Muscle of leg (tissue), 11 donors: ENCODE results near the gene PNMT. TPM values are rescaled to one million over a fixed set of nuclear protein-coding genes. Genes with fewer than 3 reads are reported as not detected.
A peak's percentile ranks its signal among the peaks of the same experiment; 100 is the strongest.
"Not testable (repeated sequence)": the region's sequence is repeated elsewhere in the genome, so short reads cannot be mapped to it uniquely, and the experiment has no call there.

Experiments
- DNase-seq: peaks from one replicate; pipeline ENCODE4 v3.0.0; 2013
- H3K27ac ChIP-seq: one replicate; pipeline ENCODE4 v1.5.1; 2013; ENCODE audit warnings: mild to moderate bottlenecking, low read length, control low read depth
- H3K27me3 ChIP-seq: one replicate; pipeline ENCODE4 v1.6.1; 2013; ENCODE audit warnings: low read length; ENCODE audit not compliant: control insufficient read depth, insufficient read depth
- H3K36me3 ChIP-seq: one replicate; pipeline ENCODE4 v1.6.1; 2013; ENCODE audit warnings: low read length; ENCODE audit not compliant: control insufficient read depth, insufficient read depth
- H3K4me1 ChIP-seq: one replicate; pipeline ENCODE4 v1.6.1; 2013; ENCODE audit warnings: low read length; ENCODE audit not compliant: control insufficient read depth, insufficient read depth
- H3K4me3 ChIP-seq: one replicate; pipeline ENCODE4 v1.5.1; 2013; ENCODE audit warnings: low read length, control low read depth
- H3K9me3 ChIP-seq: replicated peaks from 2 replicates; pipeline ENCODE4 v1.6.1; 2013; ENCODE audit warnings: low read depth, low read length; ENCODE audit not compliant: control insufficient read depth
- WGBS: methylation state at CpG from one replicate; pipeline ENCODE4 v1.1.5; 2013; ENCODE audit warnings: missing lambda C conversion rate; ENCODE audit not compliant: insufficient coverage; 5-methylcytosine and 5-hydroxymethylcytosine counted together
- polyA plus RNA-seq, 8 donors: library from polyadenylated mRNA; unstranded; fragments of 120-200 nt; gene quantifications; one replicate each; pipeline versions ENCODE4 v1.2.1 to v1.2.3, GENCODE V29; 2013; ENCODE audit warnings: inconsistent platforms in 1 of 8, low replicate concordance in 1 of 8; ENCODE audit not compliant: insufficient read length in 8 of 8, insufficient read depth in 1 of 8
- total RNA-seq: library from RNA; stranded (reverse); fragments of 120-200 nt; gene quantifications from one replicate; pipeline ENCODE4 v1.2.4, GENCODE V29; 2013

The PNMT gene
- total and polyA plus RNA-seq, 9 donors: 1.7 to 6.6 (median 3.4) TPM

DNA sequence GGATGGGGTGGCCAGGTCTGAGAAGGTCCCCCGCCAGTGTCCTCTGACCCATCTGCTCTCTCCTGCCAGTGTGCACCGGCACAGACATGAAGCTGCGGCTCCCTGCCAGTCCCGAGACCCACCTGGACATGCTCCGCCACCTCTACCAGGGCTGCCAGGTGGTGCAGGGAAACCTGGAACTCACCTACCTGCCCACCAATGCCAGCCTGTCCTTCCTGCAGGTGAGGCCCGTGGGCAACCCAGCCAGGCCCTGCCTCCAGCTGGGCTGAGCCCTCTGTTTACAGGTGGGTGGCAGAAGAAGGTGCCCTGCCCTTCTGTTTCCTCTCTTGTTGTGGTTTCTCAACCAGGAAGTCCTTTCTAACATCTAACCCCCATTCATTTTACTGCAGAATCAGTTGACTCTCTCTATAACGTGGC is 38.7 kb downstream of the PNMT start:
- H3K9me3 ChIP-seq: no peaks in the 10 kb centered on the region
- H3K4me3 ChIP-seq: no peak overlapping the region
- H3K36me3 ChIP-seq: peaks cover 62% of the 10 kb centered on the region
- H3K27me3 ChIP-seq: no peaks in the 10 kb centered on the region
- 97% methylated on average over 4 of the region's 7 CpGs for WGBS
- H3K4me1 ChIP-seq: peaks cover 49% of the 10 kb centered on the region
- DNase-seq: no peak
- H3K27ac ChIP-seq: peak overlapping the region; percentile 13

DNA sequence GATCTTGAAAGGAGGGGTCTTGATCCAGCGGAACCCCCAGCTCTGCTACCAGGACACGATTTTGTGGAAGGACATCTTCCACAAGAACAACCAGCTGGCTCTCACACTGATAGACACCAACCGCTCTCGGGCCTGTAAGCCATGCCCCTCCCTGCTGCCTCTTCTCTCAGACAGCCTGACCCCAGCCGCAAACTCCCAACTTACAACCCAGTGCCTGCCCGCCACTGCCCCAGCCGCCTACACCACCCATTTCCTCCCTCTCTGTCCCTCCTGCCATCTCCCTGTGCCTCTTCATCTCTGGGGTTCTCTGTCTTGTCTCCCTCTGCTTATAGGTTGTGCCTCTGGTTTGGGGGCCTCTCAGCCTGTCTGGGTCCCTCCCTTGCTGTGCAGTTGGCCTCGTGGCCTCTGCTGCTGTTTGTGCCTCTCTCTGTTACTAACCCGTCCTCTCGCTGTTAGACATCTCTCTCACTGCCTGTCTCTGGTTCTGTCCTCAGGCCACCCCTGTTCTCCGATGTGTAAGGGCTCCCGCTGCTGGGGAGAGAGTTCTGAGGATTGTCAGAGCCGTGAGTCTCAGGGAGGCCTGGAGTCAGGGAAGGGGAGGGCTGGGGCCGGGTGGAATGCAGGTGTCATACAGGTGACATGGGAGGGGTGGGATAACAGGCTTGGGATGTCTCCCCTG is 41.2 kb downstream of the PNMT start:
- Histone ChIP-seq H3K36me3 (peaks cover 72% of the 10 kb centered on the region), H3K4me1 (peaks cover 28% of the 10 kb centered on the region), H3K9me3 (no peaks in the 10 kb centered on the region), H3K27ac (no peak overlapping the region), H3K4me3 (no peak overlapping the region), H3K27me3 (no peaks in the 10 kb centered on the region)
- no peak for DNase-seq
- WGBS: 82% methylated on average over 9 of the region's 14 CpGs

DNA sequence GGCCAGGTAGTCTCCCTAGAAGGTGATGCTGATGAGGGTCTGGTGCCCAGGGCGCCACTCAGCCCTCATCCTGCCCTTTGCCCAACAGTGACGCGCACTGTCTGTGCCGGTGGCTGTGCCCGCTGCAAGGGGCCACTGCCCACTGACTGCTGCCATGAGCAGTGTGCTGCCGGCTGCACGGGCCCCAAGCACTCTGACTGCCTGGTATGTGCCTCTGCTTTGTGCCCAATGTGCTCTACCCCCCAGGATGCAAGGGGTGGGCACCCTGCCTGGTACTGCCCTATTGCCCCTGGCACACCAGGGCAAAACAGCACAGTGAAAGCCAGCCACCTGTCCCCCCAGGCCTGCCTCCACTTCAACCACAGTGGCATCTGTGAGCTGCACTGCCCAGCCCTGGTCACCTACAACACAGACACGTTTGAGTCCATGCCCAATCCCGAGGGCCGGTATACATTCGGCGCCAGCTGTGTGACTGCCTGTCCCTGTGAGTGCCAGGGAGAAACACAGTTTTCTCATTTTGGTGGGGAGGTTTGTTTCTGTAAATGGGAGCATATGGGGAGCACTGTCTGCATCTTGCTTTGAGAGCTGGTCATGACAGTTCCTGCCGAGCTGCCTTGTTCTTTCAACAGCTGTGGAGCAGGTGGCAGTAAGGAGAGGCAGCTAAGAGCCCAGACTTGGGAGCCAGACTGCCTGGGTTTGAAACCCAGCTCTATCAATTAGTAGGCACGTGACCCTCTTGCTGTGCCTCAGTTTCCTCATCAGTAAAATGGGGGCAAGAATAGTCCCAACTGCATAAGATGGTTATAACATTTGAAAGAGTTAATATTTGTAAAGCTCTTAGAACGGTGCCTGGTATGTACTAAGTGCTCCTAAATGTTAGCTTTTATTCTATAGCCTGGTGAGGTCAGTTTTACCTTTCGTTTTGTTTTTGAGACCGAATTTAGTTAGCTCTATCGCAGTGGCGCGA is 42.0 kb downstream of the PNMT start:
- H3K4me1 ChIP-seq: peaks cover 20% of the 10 kb centered on the region
- no peak overlapping the region for H3K4me3 ChIP-seq
- WGBS: 90% methylated on average over 14 of the region's 20 CpGs
- H3K36me3 ChIP-seq: peaks cover 74% of the 10 kb centered on the region
- no peaks in the 10 kb centered on the region for H3K9me3 ChIP-seq
- no peak for DNase-seq
- no peak overlapping the region for H3K27ac ChIP-seq
- H3K27me3 ChIP-seq: no peaks in the 10 kb centered on the region

DNA sequence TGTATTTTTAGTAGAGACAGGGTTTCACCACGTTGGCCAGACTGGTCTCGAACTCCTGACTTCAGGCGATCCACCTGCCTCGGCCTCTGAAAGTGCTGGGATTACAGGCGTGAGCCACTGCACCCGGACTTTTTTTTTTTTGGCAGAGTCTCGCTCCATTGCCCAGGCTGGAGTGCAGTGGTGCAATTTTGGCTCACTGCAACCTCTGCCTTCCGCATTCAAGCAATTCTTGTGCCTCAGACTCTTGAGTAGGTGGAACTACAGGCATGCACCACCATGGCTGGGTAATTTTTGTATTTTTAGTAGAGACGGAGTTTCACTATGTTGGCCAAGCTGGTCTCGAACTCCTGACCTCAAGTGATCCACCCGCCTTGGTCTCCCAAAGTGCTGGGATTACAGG is 42.8 kb downstream of the PNMT start:
- not testable (repeated sequence) for H3K27ac ChIP-seq, H3K27me3 ChIP-seq, DNase-seq, H3K9me3 ChIP-seq, H3K4me3 ChIP-seq
- peaks cover 82% of the 10 kb centered on the region for H3K36me3 ChIP-seq
- WGBS: 93% methylated on average over 10 of the region's 11 CpGs
- H3K4me1 ChIP-seq: peaks cover 14% of the 10 kb centered on the region

DNA sequence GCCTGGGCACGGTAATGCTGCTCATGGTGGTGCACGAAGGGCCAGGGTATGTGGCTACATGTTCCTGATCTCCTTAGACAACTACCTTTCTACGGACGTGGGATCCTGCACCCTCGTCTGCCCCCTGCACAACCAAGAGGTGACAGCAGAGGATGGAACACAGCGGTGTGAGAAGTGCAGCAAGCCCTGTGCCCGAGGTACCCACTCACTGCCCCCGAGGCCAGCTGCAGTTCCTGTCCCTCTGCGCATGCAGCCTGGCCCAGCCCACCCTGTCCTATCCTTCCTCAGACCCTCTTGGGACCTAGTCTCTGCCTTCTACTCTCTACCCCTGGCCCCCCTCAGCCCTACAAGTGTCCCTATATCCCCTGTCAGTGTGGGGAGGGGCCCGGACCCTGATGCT is 43.6 kb downstream of the PNMT start:
- Histone ChIP-seq H3K27me3 (no peaks in the 10 kb centered on the region), H3K4me1 (peaks cover 11% of the 10 kb centered on the region), H3K9me3 (no peaks in the 10 kb centered on the region), H3K36me3 (peaks cover 88% of the 10 kb centered on the region), H3K4me3 (no peak overlapping the region), H3K27ac (no peak overlapping the region)
- DNase-seq: no peak
- WGBS: 93% methylated on average over 8 of the region's 10 CpGs

DNA sequence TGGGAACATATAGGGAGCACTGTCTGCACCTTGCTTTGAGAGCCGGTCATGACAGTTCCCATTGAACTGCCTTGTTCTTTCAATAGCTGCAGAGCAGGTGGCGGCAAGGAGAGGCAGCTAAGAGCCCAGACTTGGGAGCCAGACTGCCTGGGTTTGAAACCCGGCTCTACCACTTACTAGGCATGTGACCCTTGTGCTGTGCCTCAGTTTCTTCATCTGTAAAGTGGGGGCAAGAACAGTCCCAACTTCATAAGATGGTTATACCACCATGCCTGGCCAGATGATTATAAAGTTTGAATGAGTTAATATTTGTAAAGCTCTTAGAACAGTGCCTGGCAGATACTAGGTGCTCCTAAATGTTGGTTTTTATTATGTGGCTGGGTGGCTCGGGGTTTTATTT is 46.0 kb downstream of the PNMT start:
- no peak for DNase-seq
- Histone ChIP-seq H3K36me3 (peaks cover 77% of the 10 kb centered on the region), H3K9me3 (no peaks in the 10 kb centered on the region), H3K4me3 (no peak overlapping the region), H3K27ac (no peak overlapping the region), H3K27me3 (no peaks in the 10 kb centered on the region), H3K4me1 (peaks cover 5% of the 10 kb centered on the region)
- WGBS: 86% methylated on average over 1 of the region's 4 CpGs

DNA sequence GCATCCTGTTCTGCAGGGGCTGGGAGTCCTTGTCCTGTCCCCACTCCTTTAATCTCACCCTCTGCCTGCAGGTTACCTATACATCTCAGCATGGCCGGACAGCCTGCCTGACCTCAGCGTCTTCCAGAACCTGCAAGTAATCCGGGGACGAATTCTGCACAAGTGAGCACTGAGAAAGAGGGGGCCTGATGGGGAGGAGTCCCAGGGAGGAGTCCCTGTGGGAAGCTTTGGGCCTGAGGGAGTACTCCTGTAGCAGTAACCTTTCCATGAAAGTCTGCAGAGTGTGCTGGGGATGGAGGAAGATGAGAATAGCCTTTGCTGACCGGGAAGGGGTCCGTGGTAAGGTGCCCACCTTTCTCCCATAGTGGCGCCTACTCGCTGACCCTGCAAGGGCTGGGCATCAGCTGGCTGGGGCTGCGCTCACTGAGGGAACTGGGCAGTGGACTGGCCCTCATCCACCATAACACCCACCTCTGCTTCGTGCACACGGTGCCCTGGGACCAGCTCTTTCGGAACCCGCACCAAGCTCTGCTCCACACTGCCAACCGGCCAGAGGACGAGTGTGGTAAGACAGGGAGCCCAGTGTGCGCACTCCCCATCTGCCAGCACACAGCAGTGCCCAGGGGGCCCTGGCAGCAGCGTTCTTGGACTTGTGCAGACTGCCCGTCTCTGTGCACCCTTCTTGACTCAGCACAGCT is 47.3 kb downstream of the PNMT start:
- 92% methylated on average over 16 of the region's 18 CpGs for WGBS
- Histone ChIP-seq H3K27me3 (no peaks in the 10 kb centered on the region), H3K4me1 (peaks cover 5% of the 10 kb centered on the region), H3K9me3 (no peaks in the 10 kb centered on the region), H3K4me3 (no peak overlapping the region), H3K27ac (no peak overlapping the region), H3K36me3 (peaks cover 77% of the 10 kb centered on the region)
- no peak for DNase-seq

DNA sequence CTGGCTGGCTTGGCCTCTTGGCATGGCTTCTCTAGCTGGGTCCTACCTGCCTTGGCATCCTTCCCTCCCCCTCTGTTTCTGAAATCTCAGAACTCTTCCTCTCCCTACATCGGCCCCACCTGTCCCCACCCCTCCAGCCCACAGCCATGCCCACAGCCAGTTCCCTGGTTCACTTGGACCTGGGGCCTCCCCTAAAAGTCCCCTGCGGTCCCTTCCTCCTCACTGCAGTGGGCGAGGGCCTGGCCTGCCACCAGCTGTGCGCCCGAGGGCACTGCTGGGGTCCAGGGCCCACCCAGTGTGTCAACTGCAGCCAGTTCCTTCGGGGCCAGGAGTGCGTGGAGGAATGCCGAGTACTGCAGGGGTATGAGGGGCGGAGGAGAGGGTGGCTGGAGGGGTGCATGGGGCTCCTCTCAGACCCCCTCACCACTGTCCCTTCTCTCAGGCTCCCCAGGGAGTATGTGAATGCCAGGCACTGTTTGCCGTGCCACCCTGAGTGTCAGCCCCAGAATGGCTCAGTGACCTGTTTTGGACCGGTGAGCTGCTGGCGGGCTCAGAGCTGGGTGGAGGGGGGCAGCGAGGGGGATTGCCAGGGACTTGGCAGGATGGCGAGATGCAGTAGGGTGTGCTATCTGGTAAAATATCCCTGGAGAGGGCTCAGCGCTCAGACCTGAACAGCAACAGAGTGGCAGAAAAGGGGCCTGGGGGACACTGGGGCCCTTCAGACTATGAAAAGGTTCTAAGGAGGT is 48.0 kb downstream of the PNMT start:
- H3K4me3 ChIP-seq: no peak overlapping the region

DNA sequence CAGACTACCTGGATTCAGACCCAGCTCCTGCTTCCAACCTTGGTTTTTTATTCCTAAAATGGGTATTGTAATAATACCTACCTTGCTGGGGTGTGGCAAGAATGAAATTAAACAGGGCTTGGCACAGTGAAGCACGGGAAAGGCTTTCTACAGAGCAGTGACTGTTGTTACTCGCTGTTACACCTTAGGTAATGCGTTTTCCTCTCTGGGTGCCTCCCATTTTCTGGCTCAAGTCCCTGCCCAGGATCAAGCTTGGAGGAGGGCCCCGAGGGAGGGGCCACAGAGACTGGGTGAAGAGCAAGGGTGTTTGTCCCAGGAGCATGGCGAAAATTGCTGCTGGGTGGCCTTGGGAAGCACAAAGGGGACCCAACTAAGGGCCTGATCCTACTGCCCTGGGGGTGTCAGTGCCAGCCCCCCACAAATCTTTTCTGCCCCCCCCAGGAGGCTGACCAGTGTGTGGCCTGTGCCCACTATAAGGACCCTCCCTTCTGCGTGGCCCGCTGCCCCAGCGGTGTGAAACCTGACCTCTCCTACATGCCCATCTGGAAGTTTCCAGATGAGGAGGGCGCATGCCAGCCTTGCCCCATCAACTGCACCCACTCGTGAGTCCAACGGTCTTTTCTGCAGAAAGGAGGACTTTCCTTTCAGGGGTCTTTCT is 48.8 kb downstream of the PNMT start:
- peak overlapping the region; percentile 13 for H3K27ac ChIP-seq
- 78% methylated on average over 7 of the region's 11 CpGs for WGBS

More for the DNA sequence above, 48.0 kb downstream of the PNMT start:
- peaks cover 75% of the 10 kb centered on the region for H3K36me3 ChIP-seq
- peaks cover 5% of the 10 kb centered on the region for H3K4me1 ChIP-seq
- DNase-seq: no peak
- H3K27me3 ChIP-seq: no peaks in the 10 kb centered on the region
- 90% methylated on average over 7 of the region's 15 CpGs for WGBS
- H3K9me3 ChIP-seq: no peaks in the 10 kb centered on the region
- H3K27ac ChIP-seq: no peak overlapping the region

More for the DNA sequence above, 48.8 kb downstream of the PNMT start:
- H3K4me1 ChIP-seq: peaks cover 5% of the 10 kb centered on the region
- no peaks in the 10 kb centered on the region for H3K27me3 ChIP-seq
- DNase-seq: no peak
- peaks cover 69% of the 10 kb centered on the region for H3K36me3 ChIP-seq
- no peaks in the 10 kb centered on the region for H3K9me3 ChIP-seq
- no peak overlapping the region for H3K4me3 ChIP-seq
